ENCODE measurements around the gene LRRC14B.
"Not testable (repeated sequence)": the region's sequence is repeated elsewhere in the genome, so short reads cannot be mapped to it uniquely, and the experiment has no call there.

LRRC14B gene

DNA sequence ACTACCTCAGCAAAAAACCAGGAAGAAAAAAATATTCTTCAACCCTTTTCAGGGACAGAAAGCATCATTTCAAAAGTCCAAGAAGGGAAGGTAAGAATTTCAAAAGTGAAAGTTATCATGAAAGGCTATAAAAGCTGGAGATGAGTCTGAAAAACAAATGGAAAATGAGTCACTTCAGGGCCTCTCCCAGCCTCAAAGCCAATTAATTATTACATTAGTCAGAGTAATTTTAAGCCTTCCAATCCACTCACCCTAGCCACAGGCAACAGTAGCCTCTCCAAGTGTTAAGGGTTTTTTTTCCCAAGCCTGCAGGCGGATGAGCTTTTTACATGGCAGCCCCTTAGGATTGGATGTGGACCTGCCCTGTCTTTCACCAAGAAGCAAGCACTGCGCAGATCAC lies 24.0 kb downstream of the LRRC14B start:
- not testable (repeated sequence) for DNase-seq

DNA sequence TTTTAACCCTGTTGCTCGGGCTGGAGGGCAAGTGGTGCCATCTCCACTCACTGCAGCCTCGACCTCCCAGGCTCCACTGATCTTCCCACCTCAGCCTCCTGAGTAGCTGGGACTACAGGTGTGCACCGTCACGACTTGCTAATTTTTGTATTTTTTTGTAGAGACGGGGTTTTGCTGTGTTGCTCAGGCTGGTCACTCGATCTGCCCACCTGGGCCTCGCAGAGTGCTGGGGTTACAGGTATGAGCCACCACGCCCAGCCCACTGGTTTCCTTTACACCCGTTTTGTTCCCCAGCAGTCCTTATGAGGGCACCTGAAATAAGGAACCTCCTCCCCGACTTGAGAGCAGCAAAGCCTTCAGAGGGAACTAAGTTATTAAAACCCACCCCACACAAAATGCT lies 24.8 kb downstream of the LRRC14B start:
- not testable (repeated sequence) for DNase-seq

DNA sequence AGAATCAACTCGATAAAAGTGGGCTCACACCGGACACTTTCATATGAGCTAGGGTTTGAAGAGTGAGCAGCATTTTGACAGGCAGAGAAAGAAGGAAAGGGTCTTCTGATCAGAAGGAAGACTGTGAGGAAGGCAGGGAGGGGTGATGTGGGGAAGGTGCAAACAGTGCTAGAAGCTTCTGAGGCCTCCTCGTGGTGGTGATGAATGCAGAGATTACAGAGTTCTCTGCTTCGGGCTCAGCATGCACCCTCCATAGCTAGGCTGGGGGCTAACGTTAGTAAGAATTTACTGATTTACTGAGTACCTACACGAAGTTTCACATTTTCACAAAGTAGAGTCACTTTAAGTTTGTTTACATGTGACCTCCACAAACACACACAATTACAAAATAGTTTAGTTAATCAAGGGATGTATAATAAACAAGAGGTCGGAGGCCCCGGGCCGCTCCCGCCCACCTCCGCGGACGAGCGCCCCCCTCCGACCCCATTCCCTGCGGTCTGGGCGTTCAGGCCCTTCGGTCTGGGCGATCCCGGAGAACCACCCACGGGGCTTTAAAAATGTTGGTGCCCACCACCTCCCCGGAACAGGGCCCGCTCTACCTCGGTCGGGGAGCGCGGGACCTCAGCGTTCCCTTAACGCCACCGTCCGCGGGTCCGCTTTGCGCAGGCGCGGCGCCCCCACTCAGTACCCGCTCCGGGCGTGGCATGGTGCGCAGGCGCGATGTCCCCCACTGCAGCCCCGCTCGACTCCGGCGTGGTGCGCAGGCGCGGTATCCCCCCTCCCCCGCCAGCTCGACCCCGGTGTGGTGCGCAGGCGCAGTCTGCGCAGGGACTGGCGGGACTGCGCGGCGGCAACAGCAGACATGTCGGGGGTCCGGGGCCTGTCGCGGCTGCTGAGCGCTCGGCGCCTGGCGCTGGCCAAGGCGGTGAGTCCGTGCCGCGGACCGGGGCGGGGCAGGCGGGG lies 26.5 kb downstream of the LRRC14B start, which contains the start of the genes CCDC127 and SDHA:
CCDC127 (minus strand) TSS at position 660 of the 963 bp plus-strand sequence. CDS start 1,304 bp downstream, outside the sequence.
SDHA (plus strand) TSS at position 827 of the 963 bp plus-strand sequence; CDS start at position 863, 36 bp downstream.
- DNase-seq: peak; percentile 98

DNA sequence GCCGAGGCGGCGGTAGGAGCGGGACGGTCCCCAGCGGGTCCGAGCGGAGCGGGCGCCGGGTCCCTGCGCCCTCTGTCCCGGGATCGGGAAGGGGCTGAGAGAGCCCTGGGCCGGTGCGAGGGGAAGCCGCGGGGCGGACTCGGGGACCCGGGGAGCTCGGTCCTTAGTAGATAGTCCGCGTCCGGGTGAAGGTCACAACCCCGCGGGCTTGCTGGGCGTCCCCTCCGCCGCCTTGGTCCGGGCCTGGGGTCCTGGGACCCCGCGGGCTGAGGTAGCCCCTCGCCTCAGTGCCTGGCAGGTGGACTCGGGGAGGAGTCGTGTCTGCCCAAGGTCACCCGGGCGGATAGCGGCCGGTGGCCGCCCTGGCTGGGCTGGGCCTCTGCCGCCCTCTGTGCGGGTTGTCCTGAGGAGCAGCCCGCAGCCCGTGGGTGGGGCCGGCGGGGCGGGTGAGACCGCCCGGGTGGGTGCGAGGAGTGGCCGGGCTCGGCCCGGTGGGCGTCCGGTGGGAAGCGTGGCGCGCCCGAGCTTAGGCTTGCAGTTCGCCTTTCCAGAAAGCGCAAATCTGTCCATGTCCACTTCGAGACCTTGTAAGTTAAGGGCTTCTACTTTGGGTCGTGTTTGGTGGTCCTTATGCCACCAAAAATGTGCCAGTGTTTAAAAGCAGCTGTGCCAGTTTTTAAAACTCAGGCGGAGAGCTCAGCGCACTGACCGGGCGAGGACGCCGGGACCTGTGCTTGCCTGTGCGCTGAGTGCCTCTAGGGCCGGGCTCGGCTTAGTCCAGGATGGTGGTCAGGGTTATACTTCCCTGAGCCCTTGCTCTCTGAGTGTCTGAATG lies 27.4 kb downstream of the LRRC14B start:
- DNase-seq: no peak

DNA sequence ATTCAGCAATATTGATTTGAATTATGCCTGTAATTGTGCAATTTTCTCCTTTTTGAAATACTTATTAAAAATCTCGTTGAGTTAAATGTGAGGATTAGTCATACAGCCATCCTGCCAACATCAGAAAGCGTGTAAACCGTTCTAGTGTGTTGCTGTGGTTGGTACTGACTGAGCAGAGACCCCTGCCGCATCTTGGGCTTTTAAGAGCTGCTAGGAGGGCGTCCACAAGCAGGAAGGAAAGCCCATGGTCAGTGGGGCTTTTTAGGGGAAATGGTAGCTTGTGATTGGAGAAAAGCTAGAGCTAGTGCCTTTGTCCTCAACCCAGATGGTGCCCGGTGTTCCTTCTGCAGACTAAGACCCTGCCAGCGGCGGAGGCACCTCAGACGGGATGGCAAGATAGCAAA lies 28.2 kb downstream of the LRRC14B start:
- DNase-seq: no peak

DNA sequence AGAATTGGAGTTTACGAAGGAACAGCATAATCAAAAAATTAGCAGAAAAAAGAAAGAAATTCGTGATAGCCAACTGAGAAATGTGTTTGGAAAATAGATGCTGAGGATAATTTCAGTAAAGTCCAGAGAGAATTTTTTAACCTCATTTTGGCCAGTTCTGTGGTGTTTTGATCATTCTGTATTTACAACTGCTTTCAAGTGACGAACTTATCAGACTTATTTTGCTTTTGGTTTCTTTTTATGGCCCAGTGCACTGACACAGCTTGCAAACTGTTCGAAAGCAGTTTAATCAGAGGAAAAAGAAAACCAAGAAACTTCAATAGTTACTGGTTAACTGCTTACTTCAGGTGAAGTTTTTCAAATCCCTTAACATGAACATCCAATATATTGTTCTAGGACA lies 28.7 kb downstream of the LRRC14B start:
- DNase-seq: no peak

DNA sequence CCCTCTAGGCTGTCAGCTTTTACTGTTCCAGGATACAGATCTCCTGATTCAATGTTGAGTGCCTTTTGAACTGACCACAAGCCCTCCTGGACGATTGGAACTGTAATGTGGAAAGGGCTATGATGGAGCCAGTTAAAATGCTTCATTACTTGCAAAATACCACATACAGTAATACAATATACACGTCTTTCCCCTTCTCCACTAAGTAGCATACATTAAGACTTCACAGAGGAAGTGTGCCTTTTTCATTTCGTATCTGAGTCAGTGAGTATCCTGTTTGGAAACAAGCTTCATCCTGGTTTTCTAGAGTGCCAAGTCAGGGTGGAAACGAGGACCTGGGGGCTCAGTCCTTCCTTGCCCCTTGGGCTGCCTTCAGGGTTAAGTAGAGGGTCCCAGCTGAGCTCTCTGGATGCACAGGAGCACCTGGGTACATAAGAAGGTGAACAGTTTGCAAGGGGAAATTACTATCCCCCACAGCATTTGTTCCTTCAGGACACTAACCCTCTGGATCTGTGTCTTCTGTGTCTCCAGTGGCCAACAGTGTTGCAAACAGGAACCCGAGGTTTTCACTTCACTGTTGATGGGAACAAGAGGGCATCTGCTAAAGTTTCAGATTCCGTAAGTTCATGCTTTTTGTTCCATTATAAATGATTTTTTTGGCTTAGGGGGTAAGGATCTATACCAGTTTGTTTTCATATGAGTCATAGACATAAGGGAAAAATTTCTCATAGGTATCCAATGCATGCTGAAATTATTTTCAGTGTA lies 31.8 kb downstream of the LRRC14B start:
- not testable (repeated sequence) for DNase-seq

DNA sequence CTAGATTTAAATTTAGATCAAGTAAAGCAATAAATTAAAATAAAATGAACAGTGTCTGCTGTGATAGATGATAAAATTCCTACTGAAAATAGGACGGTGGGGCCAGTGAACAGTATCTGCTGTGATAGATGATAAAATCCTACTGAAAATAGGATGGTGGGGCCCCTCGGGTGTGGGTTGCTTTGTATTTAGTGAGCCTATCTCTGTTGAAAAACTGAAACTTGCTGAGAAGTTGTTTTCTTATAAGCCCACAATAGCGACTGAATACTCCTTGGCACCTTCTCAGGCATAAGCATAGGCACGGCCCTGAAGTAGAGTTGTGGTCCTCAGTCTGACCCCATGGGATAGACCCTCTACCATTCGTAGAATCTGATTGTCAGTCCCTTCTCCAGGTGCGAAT lies 32.5 kb downstream of the LRRC14B start:
- DNase-seq: no peak

DNA sequence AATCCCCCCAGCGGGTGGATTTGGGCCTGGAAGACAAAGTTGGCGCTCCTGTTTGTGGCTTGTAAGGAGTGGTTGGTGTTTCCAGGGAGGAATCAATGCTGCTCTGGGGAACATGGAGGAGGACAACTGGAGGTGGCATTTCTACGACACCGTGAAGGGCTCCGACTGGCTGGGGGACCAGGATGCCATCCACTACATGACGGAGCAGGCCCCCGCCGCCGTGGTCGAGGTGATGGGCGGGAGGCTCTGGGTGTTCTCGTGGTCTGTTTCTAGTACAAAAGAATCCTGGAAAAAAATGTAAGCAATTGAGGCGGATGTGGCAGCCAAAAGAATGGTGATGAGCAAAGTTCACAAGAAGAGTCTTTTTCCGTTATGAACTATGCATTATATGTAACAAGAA lies 34.0 kb downstream of the LRRC14B start:
- DNase-seq: no peak

DNA sequence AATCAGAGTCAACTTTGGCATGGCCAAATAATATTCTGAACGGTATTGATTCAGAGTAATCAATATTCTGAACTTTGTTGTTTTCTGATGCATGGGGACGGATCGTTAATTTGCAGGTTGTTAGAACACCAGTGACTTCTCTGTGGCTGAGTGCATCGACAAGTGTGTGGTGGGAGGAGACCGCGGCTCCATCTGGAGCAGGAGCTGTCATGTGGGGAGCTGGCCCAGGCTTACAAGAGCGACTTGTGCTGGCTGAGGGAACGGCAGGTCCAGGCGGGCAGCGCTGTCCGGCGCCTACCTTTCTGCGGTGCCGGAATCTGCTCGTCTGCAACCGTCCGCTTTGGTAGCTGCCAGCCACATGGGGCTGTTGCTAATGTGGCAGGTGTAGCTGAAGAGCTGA lies 36.1 kb downstream of the LRRC14B start:
- not testable (repeated sequence) for DNase-seq

DNA sequence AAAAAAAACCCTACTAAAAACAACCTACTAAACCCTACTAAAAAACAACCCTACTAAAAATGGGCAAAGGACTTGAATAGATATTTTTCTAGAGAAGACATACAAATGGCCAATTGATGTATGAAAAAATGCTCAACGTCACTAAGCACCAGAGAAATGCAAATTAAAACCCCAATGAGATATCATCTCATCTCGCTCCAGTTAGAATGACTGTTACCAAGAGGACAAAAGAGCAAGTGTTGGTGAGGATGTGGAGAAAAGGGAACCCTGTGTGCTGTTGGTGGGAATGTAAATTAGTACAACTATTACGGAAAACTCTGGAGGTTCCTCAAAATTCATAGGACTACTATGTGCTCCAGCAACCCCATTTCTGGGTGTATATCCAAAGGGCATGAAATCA lies 37.6 kb downstream of the LRRC14B start:
- DNase-seq: no peak

DNA sequence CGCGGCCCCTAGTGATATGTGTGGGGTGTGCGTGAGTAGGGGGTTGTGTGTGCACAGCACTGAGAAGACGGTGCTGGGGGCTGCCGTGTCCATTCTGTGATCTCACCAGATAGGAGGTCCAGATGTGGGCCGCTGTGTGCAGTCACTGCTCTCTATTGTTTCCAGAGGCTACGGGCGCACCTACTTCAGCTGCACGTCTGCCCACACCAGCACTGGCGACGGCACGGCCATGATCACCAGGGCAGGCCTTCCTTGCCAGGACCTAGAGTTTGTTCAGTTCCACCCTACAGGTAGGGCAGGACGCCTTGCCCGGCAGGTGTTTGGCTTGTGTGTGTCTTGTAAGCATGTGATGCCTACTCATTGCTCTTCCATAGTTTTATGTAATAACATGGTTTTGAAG lies 39.4 kb downstream of the LRRC14B start:
- no peak for DNase-seq

DNA sequence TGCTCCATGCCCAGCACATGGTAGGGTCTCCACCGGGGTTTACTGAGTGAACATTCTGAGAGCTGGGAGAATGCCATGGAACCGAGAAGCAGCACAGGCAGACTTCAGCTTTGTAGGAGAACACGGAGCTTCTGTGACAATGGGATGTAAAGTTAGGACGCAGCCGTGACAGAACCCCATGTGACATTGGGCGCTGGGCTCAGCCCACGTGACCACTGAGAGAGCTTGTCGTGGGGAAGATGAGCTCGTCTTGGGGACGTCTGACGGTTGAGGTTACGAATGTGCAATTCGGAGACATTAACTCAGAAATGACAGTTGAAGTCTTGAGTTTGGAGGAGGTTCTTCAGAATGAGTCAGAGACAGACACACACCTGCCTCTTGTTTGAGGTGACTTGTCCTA lies 40.4 kb downstream of the LRRC14B start:
- no peak for DNase-seq

DNA sequence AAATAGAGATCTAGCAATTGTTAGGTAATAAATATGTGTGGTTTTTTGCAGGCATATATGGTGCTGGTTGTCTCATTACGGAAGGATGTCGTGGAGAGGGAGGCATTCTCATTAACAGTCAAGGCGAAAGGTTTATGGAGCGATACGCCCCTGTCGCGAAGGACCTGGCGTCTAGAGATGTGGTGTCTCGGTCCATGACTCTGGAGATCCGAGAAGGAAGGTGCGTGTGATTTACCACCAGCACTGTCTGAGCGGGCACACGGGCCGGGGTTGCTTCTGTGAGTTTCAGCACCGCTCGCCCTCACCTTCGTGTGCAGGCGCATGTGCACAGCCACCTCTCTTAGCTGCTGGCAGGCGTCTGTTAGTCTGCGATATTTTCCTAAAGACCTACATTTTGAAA lies 42.1 kb downstream of the LRRC14B start:
- not testable (repeated sequence) for DNase-seq

DNA sequence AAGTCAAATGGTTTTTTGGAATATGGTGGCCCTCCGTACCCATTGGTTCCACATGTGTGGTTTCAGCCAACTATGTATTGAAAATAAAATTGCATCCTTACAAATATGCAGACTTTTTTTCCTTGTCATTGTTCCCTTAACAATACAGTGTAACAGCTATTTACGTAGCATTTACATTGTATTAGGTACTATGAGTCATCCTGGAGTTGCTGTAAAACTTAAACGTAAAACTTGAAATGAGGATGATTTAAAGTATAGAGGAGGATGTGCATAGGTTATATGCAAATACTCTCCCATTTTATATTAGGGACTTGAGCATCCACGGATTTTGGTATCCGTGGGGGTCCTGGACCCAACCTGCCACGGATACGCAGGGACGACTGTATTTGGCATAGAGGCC lies 43.2 kb downstream of the LRRC14B start:
- no peak for DNase-seq

DNA sequence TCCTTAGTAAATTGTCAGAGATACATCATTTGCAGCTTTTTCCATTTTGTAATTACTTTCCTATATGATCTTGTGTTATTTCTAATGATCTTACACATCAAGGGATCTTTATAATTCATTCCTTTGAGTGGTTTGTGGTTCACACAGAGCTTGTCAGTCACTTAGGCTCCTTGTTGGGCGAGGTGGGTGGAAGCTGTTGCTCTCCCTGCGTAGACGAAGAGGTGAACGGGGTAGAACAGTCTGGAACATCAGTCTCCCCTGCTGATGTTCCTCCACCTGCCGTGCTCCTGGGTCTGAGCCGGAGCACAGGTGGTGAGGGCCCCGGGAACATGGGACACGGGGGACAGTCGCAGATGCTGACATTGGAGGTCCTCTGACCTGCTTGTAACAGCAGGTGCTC lies 44.2 kb downstream of the LRRC14B start:
- DNase-seq: not testable (repeated sequence)

DNA sequence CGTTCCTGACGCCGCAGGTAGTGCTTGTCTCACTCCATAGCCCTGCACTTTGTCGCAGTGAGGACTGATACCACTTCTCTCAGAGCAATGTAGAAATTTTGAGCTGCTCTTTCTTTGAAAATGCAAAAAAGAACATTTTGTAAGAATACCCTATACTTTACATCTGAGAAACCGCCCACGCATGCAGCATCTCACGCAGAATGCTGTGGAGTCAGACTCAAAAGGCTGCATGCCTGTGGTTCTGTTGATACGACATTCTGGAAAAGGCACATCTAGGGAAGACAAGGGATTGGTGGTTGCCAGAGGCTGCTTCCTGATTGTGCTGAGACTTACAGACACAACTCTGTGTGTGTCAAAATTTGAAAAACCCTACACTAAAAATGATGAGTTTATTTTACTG lies 46.6 kb downstream of the LRRC14B start:
- DNase-seq: not testable (repeated sequence)

DNA sequence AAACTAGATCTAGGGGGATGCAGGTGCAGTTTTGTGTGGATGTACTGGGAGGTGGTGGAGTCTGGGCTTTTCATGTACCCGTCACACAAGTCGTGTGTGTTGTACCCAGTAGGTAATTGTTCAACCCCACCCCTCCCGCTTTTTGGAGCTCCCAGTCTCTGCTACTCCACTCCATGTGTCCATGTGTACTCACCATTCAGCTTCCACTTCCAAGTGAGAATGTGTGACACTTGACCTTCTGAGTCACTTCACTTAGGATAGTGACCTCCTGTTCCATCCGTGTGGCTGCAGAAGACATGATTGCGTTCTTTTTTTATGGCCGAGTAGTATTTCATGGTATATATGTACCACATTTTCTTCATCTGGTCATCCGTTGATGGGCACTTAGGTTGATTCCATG lies 49.3 kb downstream of the LRRC14B start:
- not testable (repeated sequence) for DNase-seq

DNA sequence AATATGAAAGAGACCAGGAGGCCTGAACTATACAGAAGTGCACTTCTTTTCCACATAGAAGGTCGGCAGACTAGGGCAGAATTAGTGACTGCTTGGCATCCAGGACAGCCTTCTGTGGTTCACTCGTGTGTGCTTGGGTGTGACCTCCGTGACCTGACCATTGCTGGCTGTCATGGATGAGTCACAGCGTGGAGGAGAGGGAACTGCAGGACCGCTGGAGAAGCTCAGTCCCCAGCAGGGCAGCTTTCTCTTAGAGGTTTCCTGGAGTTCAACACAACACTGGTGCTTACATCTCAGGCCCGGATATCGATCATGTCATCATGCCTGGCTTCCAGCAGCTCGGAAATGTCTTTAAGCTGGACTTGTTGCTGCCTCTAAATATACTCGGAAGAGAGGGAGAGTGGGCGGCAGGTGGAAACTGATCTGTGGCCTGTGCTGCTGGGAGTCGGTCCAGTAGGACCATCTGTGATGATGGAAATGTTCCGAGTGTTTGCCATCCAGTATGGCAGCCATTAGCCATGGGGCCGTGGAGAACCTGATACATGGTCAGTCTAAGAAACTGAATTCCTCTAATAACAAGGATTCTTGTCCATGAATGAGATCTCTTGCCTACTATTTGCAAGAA lies 49.9 kb downstream of the LRRC14B start:
- DNase-seq: not testable (repeated sequence)

DNA sequence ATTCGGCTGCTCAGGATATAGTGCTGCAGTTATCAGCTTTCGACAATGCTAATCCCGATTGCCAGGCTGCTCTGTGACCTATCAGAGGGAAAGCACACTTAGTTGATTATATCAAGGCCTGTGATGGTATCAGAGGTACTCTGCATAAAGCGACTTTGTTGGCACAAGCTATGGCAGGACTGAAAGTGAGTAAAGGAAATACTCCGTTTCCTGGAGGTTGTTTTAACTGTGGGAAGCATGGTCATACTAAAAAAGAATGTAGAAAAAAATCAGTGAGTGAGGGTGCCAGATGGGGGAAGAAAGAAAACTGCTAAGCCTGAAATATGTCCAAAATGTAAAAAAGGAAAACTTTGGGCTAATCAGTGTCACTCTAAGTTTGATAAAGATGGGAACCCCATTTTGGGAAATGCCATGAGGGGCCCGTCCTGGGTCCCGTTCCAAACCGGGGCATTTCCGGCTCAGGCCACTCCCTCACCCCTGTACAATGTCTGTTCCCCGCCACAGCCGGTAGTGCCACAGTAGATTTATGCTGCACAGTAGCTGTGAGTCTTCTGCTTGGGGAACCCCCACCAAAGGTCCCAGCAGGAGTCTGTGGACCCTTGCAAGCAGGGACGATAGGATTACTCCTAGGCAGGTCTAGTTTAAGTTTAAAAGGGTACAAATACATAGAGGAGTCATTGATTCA lies 52.5 kb downstream of the LRRC14B start:
- not testable (repeated sequence) for DNase-seq

DNA sequence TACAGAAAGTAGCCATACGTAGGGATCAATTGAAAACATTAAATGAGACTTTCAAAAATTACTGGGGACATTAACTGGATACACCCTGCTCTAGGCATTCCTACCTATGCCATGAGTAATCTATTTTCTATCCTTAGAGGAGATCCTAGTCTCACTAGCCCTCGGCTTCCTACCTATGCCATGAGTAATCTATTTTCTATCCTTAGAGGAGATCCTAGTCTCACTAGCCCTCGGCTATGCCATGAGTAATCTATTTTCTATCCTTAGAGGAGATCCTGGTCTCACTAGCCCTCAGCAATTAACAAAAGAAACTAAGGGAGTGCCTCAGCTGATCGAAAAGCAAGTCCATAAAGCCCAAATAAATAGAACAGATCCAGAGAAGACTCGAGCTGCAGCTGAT lies 54.4 kb downstream of the LRRC14B start:
- DNase-seq: not testable (repeated sequence)
